Endothelial cell of umbilical vein (primary cell): ENCODE results near the gene CLTC. TPM values are rescaled to one million over a fixed set of nuclear protein-coding genes. Genes with fewer than 3 reads are reported as not detected.

Experiments
- BruUV-seq: library from RNA; stranded (reverse); fragments of 400-500 nt; replicated peaks from 2 replicates; lab custom pipeline; 2021; lab: Mats Ljungman, UMichigan
- CTCF ChIA-PET: fragments of 300-600, 350-600 bp; sonication (Branson Sonifier 250); formaldehyde crosslinking; loops from one replicate; lab custom pipeline; 2021; ENCODE audit warnings: antibody characterized with exemption, inconsistent platforms; lab: Charles Lee
- POLR2A ChIA-PET: fragments of 300-600, 350-600 bp; sonication (Branson Sonifier 250); formaldehyde crosslinking; loops from one replicate; lab custom pipeline; 2021; ENCODE audit warnings: antibody characterized with exemption, inconsistent platforms; lab: Charles Lee
- DNase-seq: peaks from one replicate; pipeline ENCODE4 v3.0.0-alpha.2; 2011; ENCODE audit warnings: low read depth, low spot score
- FAIRE-seq: peaks from 2 replicates; lab custom pipeline; 2011; peaks lifted over from hg19 to GRCh38; lab: Jason Lieb, UNC
- H2AFZ ChIP-seq: 2 replicates; pipeline ENCODE4 v1.6.0; 2012; ENCODE audit warnings: low read depth, low read length, control low read depth, inconsistent platforms
- H3K27ac ChIP-seq: 2 replicates; pipeline ENCODE4 v1.5.1; 2011; ENCODE audit warnings: low read depth, mild to moderate bottlenecking, control low read depth, low read length, moderate library complexity; ENCODE audit not compliant: insufficient read depth
- H3K27me3 ChIP-seq, 2 experiments: 2 replicates each; pipeline versions ENCODE4 v1.6.0 to v1.6.1; 2011; ENCODE audit warnings: low read length in 2 of 2, mixed read lengths in 1 of 2; ENCODE audit not compliant: control insufficient read depth in 2 of 2, insufficient read depth in 2 of 2
- H3K36me3 ChIP-seq, 2 experiments: 2 replicates in 1 of 2; 3 replicates in 1 of 2; pipeline ENCODE4 v1.5.1; 2011; ENCODE audit warnings: low read length in 2 of 2, mild to moderate bottlenecking in 1 of 2, moderate library complexity in 1 of 2; ENCODE audit not compliant: control insufficient read depth in 2 of 2, insufficient read depth in 2 of 2; ENCODE audit errors: extremely low read depth in 1 of 2
- H3K4me1 ChIP-seq: 3 replicates; pipeline ENCODE4 v1.5.1; 2011; ENCODE audit warnings: mild to moderate bottlenecking, low read length; ENCODE audit not compliant: control insufficient read depth, insufficient read depth; ENCODE audit errors: extremely low read depth
- H3K4me2 ChIP-seq: 2 replicates; pipeline ENCODE4 v1.6.1; 2011; ENCODE audit warnings: low read length, control low read depth, mixed read lengths; ENCODE audit not compliant: insufficient read depth
- H3K4me3 ChIP-seq, 3 experiments: fragments of 200-600 bp in 1 of 3; sonication (generic), shearing (Covaris generic) in 1 of 3; replicated peaks in 1 of 3; 2 replicates each; pipeline ENCODE4 v1.5.1; 2011 to 2016; ENCODE audit warnings: control low read depth in 3 of 3, low read length in 3 of 3, mild to moderate bottlenecking in 2 of 3, inconsistent platforms in 1 of 3, low read depth in 1 of 3, moderate library complexity in 1 of 3; ENCODE audit not compliant: insufficient read depth in 1 of 3
- H3K79me2 ChIP-seq: 2 replicates; pipeline ENCODE4 v1.6.0; 2012; ENCODE audit warnings: low read length, inconsistent platforms; ENCODE audit not compliant: control insufficient read depth, insufficient read depth
- H3K9ac ChIP-seq: replicated peaks from 2 replicates; pipeline ENCODE3; 2011; ENCODE audit warnings: low read length, control low read depth; ENCODE audit not compliant: insufficient read depth; ENCODE audit errors: extremely low read depth
- H3K9me1 ChIP-seq: replicated peaks from 3 replicates; pipeline ENCODE4 v1.6.0; 2011; ENCODE audit warnings: mild to moderate bottlenecking, low read length; ENCODE audit not compliant: control insufficient read depth, insufficient read depth; ENCODE audit errors: extremely low read depth
- H3K9me3 ChIP-seq: replicated peaks from 2 replicates; pipeline ENCODE4 v1.5.1; 2012; ENCODE audit warnings: low read length, inconsistent platforms; ENCODE audit not compliant: control insufficient read depth, insufficient read depth
- H4K20me1 ChIP-seq: replicated peaks from 2 replicates; pipeline ENCODE3; 2011; ENCODE audit warnings: mild to moderate bottlenecking, low read length; ENCODE audit not compliant: control insufficient read depth, insufficient read depth; ENCODE audit errors: extremely low read depth
- CTCF ChIP-seq, 2 donors: IDR thresholded peaks; 1 replicate in 1 of 2; 2 replicates in 1 of 2; pipeline ENCODE4 v1.5.1; 2011; ENCODE audit warnings: low read length in 2 of 2, mild to moderate bottlenecking in 2 of 2, moderate library complexity in 2 of 2, control low read depth in 1 of 2, inconsistent platforms in 1 of 2, low read depth in 1 of 2; ENCODE audit not compliant: insufficient read depth in 1 of 2; ENCODE audit errors: extremely low read depth in 1 of 2
- EZH2 ChIP-seq: IDR thresholded peaks from 2 replicates; pipeline ENCODE4 v1.6.1; 2012; ENCODE audit warnings: borderline replicate concordance, low read depth, mild to moderate bottlenecking, moderate library complexity, low read length, inconsistent platforms; ENCODE audit not compliant: severe bottlenecking
- FOS ChIP-seq: IDR thresholded peaks from 2 replicates; pipeline ENCODE4 v1.6.1; 2011; ENCODE audit warnings: mild to moderate bottlenecking, low read length, moderate library complexity, borderline replicate concordance; ENCODE audit not compliant: insufficient read depth
- GATA2 ChIP-seq: IDR thresholded peaks from 2 replicates; pipeline ENCODE4 v1.7.0; 2011; ENCODE audit warnings: low read depth, mild to moderate bottlenecking, moderate library complexity, mixed read lengths, low read length; ENCODE audit not compliant: insufficient read length, insufficient read depth
- JUN ChIP-seq: IDR thresholded peaks from 2 replicates; pipeline ENCODE4 v1.6.1; 2011; ENCODE audit warnings: borderline replicate concordance, low read depth; ENCODE audit not compliant: insufficient read length, insufficient read depth
- MAX ChIP-seq: IDR thresholded peaks from 2 replicates; pipeline ENCODE4 v1.6.1; 2011; ENCODE audit not compliant: insufficient read depth, insufficient read length
- MYC ChIP-seq: IDR thresholded peaks from one replicate; pipeline ENCODE4 v1.6.1; 2011; ENCODE audit warnings: mild to moderate bottlenecking, low read depth, low read length
- POLR2A ChIP-seq: IDR thresholded peaks from 2 replicates; pipeline ENCODE4 v1.6.1; 2012; ENCODE audit warnings: low read depth, mild to moderate bottlenecking, control low read depth, low read length
- POLR2AphosphoS5 ChIP-seq: IDR thresholded peaks from 2 replicates; pipeline ENCODE4 v1.6.1; 2012; ENCODE audit warnings: low read depth, mild to moderate bottlenecking, control low read depth, low read length, moderate library complexity; ENCODE audit not compliant: insufficient read depth
- dilution Hi-C: fragments of 300-500 bp; cut with MboI; formaldehyde crosslinking; loops from one replicate; pipeline ENCODE4 v1.15.0; 2019; ENCODE audit warnings: low sequenced_read_pairs; ENCODE audit not compliant: extremely low pct_ligation_motif_present
- intact Hi-C: fragments of 100-400 bp; cut with micrococcal nuclease; formaldehyde crosslinking; loops from one replicate; pipeline ENCODE4 v1.10.0; 2022
- polyA plus RNA-seq, 4 experiments: library from polyadenylated mRNA; depleted of rRNA in 3 of 4; stranded (reverse) in 3 of 4; unstranded in 1 of 4; fragments of >200 nt; gene quantifications; 2 replicates each; pipeline versions ENCODE4 v1.2.1 to v1.2.3, GENCODE V29; 2011 to 2012; ENCODE audit warnings: missing spikeins in 1 of 4
- total RNA-seq: library from RNA; stranded (reverse); gene quantifications from 2 replicates; pipeline ENCODE4 v1.2.3, GENCODE V29; 2021

CLTC gene
- total and polyA plus RNA-seq, 2 donors (not counting 3 experiments of a cell fraction or from before 2014, with no cell fraction given) = 164 to 326 TPM

- Histone ChIP-seq H3K36me3 (peaks cover 0 to 2% of the 10 kb centered on the region in 2 experiments), H4K20me1 (peaks cover 37% of the 10 kb centered on the region), H3K9ac (no peak overlapping the region), H3K27ac (no peak overlapping the region), H3K27me3 (no peaks in the 10 kb centered on the region), H2AFZ (no peak overlapping the region), H3K79me2 (peaks cover 99% of the 10 kb centered on the region), H3K4me1 (peaks cover 19% of the 10 kb centered on the region), H3K9me1 (no peaks in the 10 kb centered on the region), H3K9me3 (no peaks in the 10 kb centered on the region), H3K4me3 (no peak overlapping the region), H3K4me2 (no peak overlapping the region)
- FAIRE-seq (no peak), DNase-seq (no peak)
- ChIA-PET CTCF (interaction anchor here (0.7 kb wide), 1 partner anchor 316 kb away, joined by 4 read pairs; no protein-coding TSS in a partner anchor), POLR2A (interaction anchor here (1.0 kb wide), 1 partner anchor 9 kb away, joined by 3 read pairs; no protein-coding TSS in a partner anchor)
- TF ChIP-seq CTCF (IDR thresholded peaks at IDR 0.05; ENCODE audit: extremely low read depth in 1 of 2, insufficient read depth in 1 of 2, low read depth in 1 of 2, low read length in 2 of 2) (no peak), MYC (no peak), POLR2A (no peak), POLR2AphosphoS5 (no peak), JUN (no peak)
- BruUV-seq = no TSS peak
- dilution Hi-C loops = no loop called here
- intact Hi-C loops = no loop called here
Observed at GRCh38 chr17:59627770-59628171, 8.1 kb downstream of the CLTC start.

DNA sequence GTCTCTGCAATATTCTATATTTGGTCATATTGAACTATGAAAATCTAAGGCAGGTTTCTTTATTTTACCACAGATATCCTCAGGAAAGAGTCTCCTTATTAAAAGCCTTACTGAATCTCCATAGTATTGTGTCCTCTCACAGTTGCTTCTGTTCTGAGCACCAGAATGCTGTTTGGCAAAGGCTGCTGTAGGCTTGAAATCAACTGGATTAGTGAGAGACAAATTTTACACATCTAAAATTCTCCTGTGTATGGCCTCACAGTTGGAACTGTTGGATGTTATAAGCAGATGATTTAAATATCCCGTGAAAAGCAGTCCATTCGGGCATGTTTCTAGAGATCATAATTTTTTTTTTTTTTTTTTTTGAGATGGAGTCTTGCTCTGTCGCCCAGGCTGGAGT lies 9.5 kb downstream of the CLTC start:
- no TSS peak for BruUV-seq
- Histone ChIP-seq H3K9me1 (no peaks in the 10 kb centered on the region), H3K9me3 (no peaks in the 10 kb centered on the region), H4K20me1 (peaks cover 32% of the 10 kb centered on the region), H3K4me3 (no peak overlapping the region), H3K36me3 (no peaks in the 10 kb centered on the region), H3K27ac (no peak overlapping the region), H2AFZ (no peak overlapping the region), H3K9ac (no peak overlapping the region), H3K79me2 (peaks cover 98% of the 10 kb centered on the region), H3K4me2 (no peak overlapping the region), H3K27me3 (no peaks in the 10 kb centered on the region), H3K4me1 (peaks cover 17% of the 10 kb centered on the region)
- ChIA-PET CTCF (interaction anchor here (1.0 kb wide), 1 partner anchor 9 kb away, joined by 3 read pairs; no protein-coding TSS in a partner anchor), POLR2A (no interaction called here)
- DNase-seq (no peak), FAIRE-seq (no peak)
- TF ChIP-seq POLR2AphosphoS5 (no peak), FOS (no peak), MAX (no peak), MYC (no peak), POLR2A (no peak), GATA2 (no peak), CTCF (IDR thresholded peaks at IDR 0.05; ENCODE audit: extremely low read depth in 1 of 2, insufficient read depth in 1 of 2, low read depth in 1 of 2, low read length in 2 of 2) (no peak), JUN (no peak), EZH2 (no peak)
- dilution Hi-C loops (no loop called here), intact Hi-C loops (no loop called here)
